A375 (cell line): Measurements from ENCODE around the gene ZNF790. TPM values are rescaled to one million over a fixed set of nuclear protein-coding genes. Genes with fewer than 3 reads are reported as not detected.

ENCODE experiments used
- small RNA-seq: library from RNA; depleted of rRNA; stranded (forward); fragments of <200 nt; gene quantifications from one replicate; pipeline ENCODE3, GENCODE V24; 2014
- total RNA-seq: library from RNA; depleted of rRNA; stranded (reverse); fragments of >200 nt; shearing (Covaris generic); gene quantifications from 2 replicates; pipeline ENCODE4 v1.2.3, GENCODE V29; 2014; rRNA removed

ZNF790 gene
- 1.3 and 3.4 TPM in 2 replicates for total RNA-seq

DNA sequence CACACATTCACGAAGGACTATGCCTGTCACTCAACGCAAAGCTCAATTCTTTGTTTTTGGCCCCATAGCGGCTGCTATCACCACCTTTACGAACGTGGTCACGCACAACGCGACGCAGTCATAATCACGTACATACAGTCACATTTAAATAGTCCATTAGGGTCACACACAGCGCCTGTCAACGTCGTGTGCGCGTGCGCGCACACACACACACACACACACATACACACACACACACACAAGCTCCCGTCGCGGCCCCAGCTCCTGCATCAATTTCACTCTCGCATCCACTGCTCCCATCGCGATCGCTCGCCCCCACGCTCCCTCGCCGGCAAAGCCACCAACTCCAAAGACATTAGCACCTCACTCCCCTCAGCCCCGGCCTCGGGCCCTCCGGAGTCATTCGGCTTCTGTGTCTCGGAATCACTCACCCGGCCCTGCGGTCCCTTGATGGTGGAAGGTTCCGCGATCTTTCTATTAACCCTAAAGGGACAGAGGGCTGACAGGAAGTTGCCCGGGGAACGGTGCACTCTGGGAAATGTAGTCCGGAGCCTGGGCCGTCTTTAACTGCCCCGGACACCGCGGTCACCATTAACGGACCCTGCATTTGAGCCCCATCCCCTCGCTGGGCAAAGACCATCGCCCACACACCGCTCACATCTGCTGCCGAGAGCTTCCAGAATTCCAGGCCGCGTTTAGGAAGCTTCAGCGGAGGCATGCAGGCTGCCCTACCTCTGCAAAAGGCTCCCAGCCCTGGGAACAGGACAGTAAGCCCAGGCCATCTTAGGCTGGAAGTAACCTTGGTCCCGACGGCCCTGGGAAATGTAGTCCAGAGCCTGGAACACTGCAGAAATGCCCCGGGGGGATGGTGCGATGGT lies at the start of gene ZNF790:
Gene ZNF790 (minus strand): TSS at position 482 of the 878 bp plus-strand sequence. CDS start 12,768 bp downstream, outside the sequence.

DNA sequence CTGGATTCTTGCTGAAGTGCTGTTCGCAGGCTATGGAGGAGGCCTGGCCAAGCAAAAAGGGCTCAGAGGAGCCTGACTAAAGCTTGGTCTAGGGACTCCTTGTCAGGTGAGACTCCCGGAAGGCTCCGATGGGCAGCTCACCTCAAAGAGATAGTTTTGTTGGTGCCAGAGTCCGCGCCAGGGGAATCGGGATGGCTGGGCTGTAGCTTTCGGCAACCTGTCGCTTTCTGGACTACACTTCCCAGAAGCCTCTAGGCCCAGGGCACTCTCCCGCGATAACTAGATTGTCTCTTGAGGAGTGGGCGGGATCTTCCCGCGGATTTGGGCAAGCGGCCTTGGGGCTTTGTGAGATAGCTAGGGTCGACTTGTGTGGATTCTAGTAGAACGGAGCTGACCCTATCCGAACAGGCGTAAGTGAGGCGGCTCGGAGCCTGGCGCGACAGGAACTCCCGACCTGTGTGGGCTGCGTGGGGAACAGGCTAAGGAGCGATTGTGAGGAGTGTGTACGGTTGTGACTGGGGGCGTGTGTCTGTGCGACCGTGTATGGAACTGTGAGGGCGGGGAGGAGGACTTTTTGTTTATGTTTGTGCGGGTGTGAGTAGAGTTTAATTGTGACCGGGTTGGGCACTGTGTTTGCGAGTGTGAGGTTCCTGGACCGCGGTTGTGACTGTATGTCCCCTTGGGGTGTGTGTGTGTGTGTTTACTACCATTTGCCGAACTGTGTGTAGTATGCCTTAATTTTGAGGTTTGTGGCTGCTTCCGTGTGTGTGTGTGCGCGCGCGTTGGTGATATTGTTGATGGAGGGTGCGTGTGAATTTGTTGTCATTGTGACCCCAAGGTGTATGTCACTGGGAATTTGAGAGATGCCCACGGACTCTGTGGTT lies 12.6 kb upstream of the ZNF790 start, which contains the start of gene ZNF345:
Gene ZNF345 (plus strand): TSS at position 318 of the 884 bp plus-strand sequence. CDS start 25,955 bp downstream, outside the sequence.

DNA sequence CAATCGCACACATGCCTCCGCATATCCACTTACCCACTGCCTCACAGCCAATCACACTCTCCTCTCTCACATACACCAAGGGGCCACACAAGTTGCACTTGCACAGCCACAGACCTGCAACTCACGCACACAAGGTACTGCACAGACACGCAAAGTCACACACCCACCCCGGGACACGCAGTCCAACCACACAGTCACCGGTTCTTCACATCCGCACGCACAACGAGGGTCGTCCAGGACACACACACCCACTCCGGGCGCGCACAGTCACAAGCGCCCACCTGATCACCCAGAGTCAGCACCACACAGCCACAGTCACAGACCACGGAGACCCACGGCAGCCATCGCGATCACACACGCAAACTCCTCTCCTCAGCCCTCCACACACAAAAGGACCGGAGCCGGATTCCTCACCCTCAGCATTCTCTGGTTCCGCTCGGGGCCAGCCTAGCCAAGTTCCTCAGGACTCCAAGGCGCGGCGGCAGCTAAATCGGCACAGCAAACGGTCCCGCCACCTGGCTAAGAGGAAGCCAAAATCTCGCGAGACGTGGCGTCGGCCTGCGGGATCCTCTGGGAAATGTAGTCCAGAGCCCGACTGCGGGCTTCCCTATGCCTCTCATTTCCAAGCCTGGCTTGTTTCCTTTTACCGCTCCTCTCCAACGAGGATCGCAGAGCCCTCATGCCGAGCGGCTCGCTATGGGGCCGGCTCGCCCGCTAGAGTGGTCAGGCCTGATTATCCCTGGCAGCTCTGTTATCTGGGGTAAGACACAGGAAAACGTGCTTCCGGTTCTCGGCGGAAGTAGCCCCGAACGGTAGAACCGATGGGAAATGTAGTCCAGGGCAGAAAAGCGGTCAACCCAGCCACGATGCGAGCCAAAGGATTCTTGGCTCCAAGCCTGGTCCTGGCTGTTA lies 65.6 kb downstream of the ZNF790 start, which contains the start of gene ZNF850:
Gene ZNF850 (minus strand): TSS at position 497 of the 912 bp plus-strand sequence. CDS start 10,201 bp downstream, outside the sequence.

Small RNA genes within 50 kb of the gene (small RNA-seq; reads per million reads assigned to genes)
- not detected for gene RF00019

Other genes starting within 250 kb of the ZNF790 start
- 0.27 and 0.53 TPM in 2 replicates for gene ZNF382, start 233.1 kb downstream of the ZNF790 start, total RNA-seq
- gene ZNF461, start 171.6 kb downstream of the ZNF790 start, total RNA-seq: 11.6 and 12.4 TPM in 2 replicates
- gene ZNF567, start 150.8 kb downstream of the ZNF790 start, total RNA-seq: 3.7 and 4.5 TPM in 2 replicates
- 3.0 and 6.0 TPM in 2 replicates for gene ZNF850, start 65.6 kb downstream of the ZNF790 start, total RNA-seq
- 1.2 and 2.7 TPM in 2 replicates for gene ZNF345, start 12.5 kb upstream of the ZNF790 start, total RNA-seq
- 5.6 and 5.9 TPM in 2 replicates for gene ZNF829, start 77.9 kb upstream of the ZNF790 start, total RNA-seq
- gene ZNF568, start 77.9 kb upstream of the ZNF790 start, total RNA-seq: 13.1 and 17.8 TPM in 2 replicates
- gene ZNF420, start 240.0 kb upstream of the ZNF790 start, total RNA-seq: 3.8 and 4.4 TPM in 2 replicates